Tibial artery (tissue), 4 donors: ENCODE data around the gene IGFL1.

Experiments used
- DNase-seq, 2 donors: peaks; one replicate each; pipeline ENCODE4 v3.0.0-alpha.2; 2019
- H3K27ac ChIP-seq, 2 donors: fragments of 200-600 bp; sonication (generic) in 1 of 2; 1 replicate in 1 of 2; 2 replicates in 1 of 2; pipeline ENCODE4 v1.5.1; 2018 to 2019; ENCODE audit warnings: mild to moderate bottlenecking in 1 of 2
- H3K27me3 ChIP-seq, 2 donors: fragments of 200-600 bp; sonication (generic) in 1 of 2; one replicate each; pipeline versions ENCODE4 v1.5.1 to v1.6.0; 2016 to 2019
- H3K36me3 ChIP-seq, 3 donors: fragments of 200-600 bp; sonication (generic) in 2 of 3; one replicate each; pipeline ENCODE4 v1.5.1; 2016 to 2019; ENCODE audit warnings: mild to moderate bottlenecking in 2 of 3
- H3K4me1 ChIP-seq, 4 donors: fragments of 200-600 bp; sonication (generic) in 2 of 4; 1 replicate in 3 of 4; 2 replicates in 1 of 4; pipeline ENCODE4 v1.5.1; 2016 to 2019
- H3K4me3 ChIP-seq, 2 donors: fragments of 200-600 bp; sonication (generic) in 1 of 2; 1 replicate in 1 of 2; 2 replicates in 1 of 2; pipeline ENCODE4 v1.5.1; 2018 to 2019; ENCODE audit warnings: mild to moderate bottlenecking in 2 of 2
- H3K9me3 ChIP-seq, 3 donors: fragments of 200-600 bp; sonication (generic) in 1 of 3; one replicate each; pipeline ENCODE4 v1.5.1; 2016 to 2019
- CTCF ChIP-seq, 2 experiments: fragments of 200-600 bp in 1 of 2; fragments of 450-650 bp in 1 of 2; IDR thresholded peaks; one replicate each; pipeline ENCODE4 v1.5.1; 2017 to 2019; ENCODE audit warnings: antibody characterized with exemption in 2 of 2, mild to moderate bottlenecking in 1 of 2, moderate library complexity in 1 of 2
- intact Hi-C: fragments of 100-400 bp; cut with DNase I; formaldehyde crosslinking; loops from one replicate; pipeline ENCODE4 v1.15.0; 2023; ENCODE audit warnings: low total_unique reads

The IGFL1 gene

GRCh38 chr19:46224773-46225172 is 4.8 kb upstream of the IGFL1 start:
- Histone ChIP-seq H3K36me3 (no peaks in the 10 kb centered on the region), H3K9me3 (no peaks in the 10 kb centered on the region), H3K27me3 (peaks cover 0 to 43% of the 10 kb centered on the region in 2 donors), H3K4me3 (no peak overlapping the region), H3K27ac (no peak overlapping the region), H3K4me1 (peaks cover 0 to 24% (median 12%) of the 10 kb centered on the region in 4 donors)
- no peak for DNase-seq
- intact Hi-C loops, result no loop called here
- TF ChIP-seq CTCF (IDR thresholded peaks at IDR 0.05), result no peak

- Histone ChIP-seq H3K27ac (no peak overlapping the region), H3K27me3 (peaks cover 0 to 47% of the 10 kb centered on the region in 2 donors), H3K4me3 (no peak overlapping the region), H3K36me3 (no peaks in the 10 kb centered on the region), H3K4me1 (peaks cover 0 to 24% (median 12%) of the 10 kb centered on the region in 4 donors), H3K9me3 (no peaks in the 10 kb centered on the region)
- DNase-seq, result no peak
- no peak for TF ChIP-seq CTCF (IDR thresholded peaks at IDR 0.05)
- intact Hi-C loops, result no loop called here
Observed at GRCh38 chr19:46225558-46226004, 4.0 kb upstream of the IGFL1 start.

GRCh38 chr19:46226438-46226973 is 3.0 kb upstream of the IGFL1 start:
- Histone ChIP-seq H3K36me3 (no peaks in the 10 kb centered on the region), H3K27me3 (peaks cover 0 to 54% of the 10 kb centered on the region in 2 donors), H3K4me1 (peaks cover 0 to 23% (median 11%) of the 10 kb centered on the region in 4 donors), H3K27ac (no peak overlapping the region), H3K4me3 (no peak overlapping the region), H3K9me3 (no peaks in the 10 kb centered on the region)
- intact Hi-C loops, result no loop called here
- no peak for TF ChIP-seq CTCF (IDR thresholded peaks at IDR 0.05)
- no peak for DNase-seq

- H3K27ac ChIP-seq, result no peak overlapping the region
- DNase-seq, result no peak
- H3K4me1 ChIP-seq, result no peaks in the 10 kb centered on the region
- peaks cover 0 to 40% of the 10 kb centered on the region in 2 donors for H3K27me3 ChIP-seq
- no peak for TF ChIP-seq CTCF (IDR thresholded peaks at IDR 0.05)
- intact Hi-C loops, result no loop called here
- H3K36me3 ChIP-seq, result no peaks in the 10 kb centered on the region
- H3K4me3 ChIP-seq, result no peak overlapping the region
- no peaks in the 10 kb centered on the region for H3K9me3 ChIP-seq
Observed at GRCh38 chr19:46232029-46232428, 2.5 kb downstream of the IGFL1 start.

DNA sequence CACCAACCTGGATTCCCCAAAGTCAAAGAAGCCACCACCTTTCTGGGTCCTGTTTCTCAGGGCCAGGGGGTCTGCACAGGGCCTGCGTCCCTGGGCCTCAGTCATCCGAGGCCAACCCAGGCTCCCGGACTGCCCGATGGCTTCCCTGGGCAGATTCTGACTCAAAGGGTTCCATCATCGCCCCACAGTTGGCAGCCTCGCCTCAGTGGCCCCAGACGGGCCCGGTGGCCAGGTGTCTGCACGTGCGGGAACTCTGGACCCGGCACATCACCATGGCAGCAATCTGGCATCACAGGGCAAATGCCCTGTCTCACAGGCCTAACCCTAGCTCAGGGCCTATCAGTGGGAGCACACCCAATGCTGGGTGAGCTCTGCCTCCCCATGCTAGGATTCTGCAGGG is 2.9 kb downstream of the IGFL1 start:
- no peaks in the 10 kb centered on the region for H3K36me3 ChIP-seq
- DNase-seq, result no peak
- H3K9me3 ChIP-seq, result no peaks in the 10 kb centered on the region
- peaks cover 0 to 37% of the 10 kb centered on the region in 2 donors for H3K27me3 ChIP-seq
- intact Hi-C loops, result no loop called here
- no peak for TF ChIP-seq CTCF (IDR thresholded peaks at IDR 0.05)
- H3K4me3 ChIP-seq, result no peak overlapping the region
- no peak overlapping the region for H3K27ac ChIP-seq
- no peaks in the 10 kb centered on the region for H3K4me1 ChIP-seq
